K562 (cell line): Measurements from ENCODE around the gene NUDT15. TPM values are rescaled to one million over a fixed set of nuclear protein-coding genes. Genes with fewer than 3 reads are reported as not detected.

ENCODE experiments used
- ARID1B ChIP-seq: fragments of 450-650 bp; IDR thresholded peaks from 2 replicates; pipeline ENCODE4 v1.6.1; 2016; ENCODE audit warnings: antibody characterized with exemption, mild to moderate bottlenecking, inconsistent platforms
- CHCHD3 ChIP-seq: fragments of 250-450 bp; sonication (Bioruptor Pico); IDR thresholded peaks from 2 replicates; pipeline ENCODE4 v2.1.2; 2022; ENCODE audit warnings: mild to moderate bottlenecking
- CHD1 ChIP-seq: fragments of 200-600 bp; sonication (generic); IDR thresholded peaks from one replicate; pipeline ENCODE4 v1.6.1; 2012; ENCODE audit warnings: mild to moderate bottlenecking, moderate library complexity, low read length, inconsistent platforms
- ESRRB ChIP-seq: fragments of 250-450 bp; sonication (Bioruptor Pico); IDR thresholded peaks from 2 replicates; pipeline ENCODE4 v1.5.0; 2020; ENCODE audit warnings: mild to moderate bottlenecking, moderate library complexity, borderline replicate concordance
- FOS ChIP-seq: IDR thresholded peaks from 3 replicates; pipeline ENCODE4 v1.6.1; 2011; ENCODE audit not compliant: insufficient read length; ENCODE audit errors: extremely low read depth
- LARP7 ChIP-seq: fragments of 450-650 bp; IDR thresholded peaks from 2 replicates; pipeline ENCODE4 v1.6.1; 2016
- NCOA2 ChIP-seq, 2 experiments: fragments of 450-650 bp; IDR thresholded peaks; 2 replicates each; pipeline ENCODE4 v1.6.1; 2018; ENCODE audit warnings: mild to moderate bottlenecking in 2 of 2, moderate library complexity in 1 of 2; ENCODE audit not compliant: partially characterized antibody in 2 of 2
- NCOR1 ChIP-seq: fragments of 450-650 bp; IDR thresholded peaks from 2 replicates; pipeline ENCODE4 v1.6.1; 2016; ENCODE audit warnings: mild to moderate bottlenecking, moderate library complexity
- SPI1 ChIP-seq: IDR thresholded peaks from 2 replicates; pipeline ENCODE4 v1.6.1; 2011; ENCODE audit warnings: low read depth, low read length, control low read depth, borderline replicate concordance
- TRIM28 ChIP-seq: fragments of 450-650 bp; IDR thresholded peaks from 2 replicates; pipeline ENCODE4 v1.6.1; 2017
- ZC3H4 ChIP-seq: sonication (generic); formaldehyde crosslinking; IDR thresholded peaks from 2 replicates; pipeline ENCODE4 v1.9.0; 2021; ENCODE audit warnings: missing genetic modification reagents, borderline replicate concordance
- ZNF197 ChIP-seq: fragments of 200-800 bp; sonication (Bioruptor generic); IDR thresholded peaks from 2 replicates; pipeline ENCODE4 v1.6.1; 2016; ENCODE audit warnings: low read depth, missing genetic modification characterization, missing compliant biosample characterization
- ZNF24 ChIP-seq: fragments of 450-650 bp; IDR thresholded peaks from 2 replicates; pipeline ENCODE4 v1.6.1; 2016
- polyA plus RNA-seq, 8 experiments: library from polyadenylated mRNA; depleted of rRNA in 4 of 8; stranded (reverse) in 5 of 8; unstranded in 3 of 8; fragments of >200 nt; fragmentation: Nextera tagmentation in 2 of 8; fragmentation: Illumina TruSeq in 1 of 8; extraction: Ambion mirVana in 2 of 8; extraction: Trizol in 1 of 8; gene quantifications; 2 replicates each; pipeline versions ENCODE4 v1.2.1 to v1.2.3, GENCODE V29; 2011 to 2014; ENCODE audit warnings: inconsistent platforms in 1 of 8, missing spikeins in 1 of 8
- total RNA-seq, 7 experiments: library from RNA; depleted of rRNA in 6 of 7; stranded (reverse); fragments of >200 nt in 6 of 7; fragmentation: Illumina TruSeq in 2 of 7; extraction: Trizol in 2 of 7; gene quantifications; 2 replicates each; pipeline versions ENCODE4 v1.2.1 to v1.2.3, GENCODE V29; 2011 to 2021; ENCODE audit warnings: low replicate concordance in 1 of 7
- TF ChIP-seq, protein P1 (sequence below): fragments of 250-450 bp; sonication (Bioruptor Pico); IDR thresholded peaks from 2 replicates; pipeline ENCODE4 v1.4.0; 2020; ENCODE audit warnings: mild to moderate bottlenecking
- TF ChIP-seq, protein P2 (sequence below): fragments of 200-600 bp; sonication (generic); IDR thresholded peaks from one replicate; pipeline ENCODE4 v1.6.1; 2012; ENCODE audit warnings: mild to moderate bottlenecking, low read depth, low read length, inconsistent platforms

Gene NUDT15
- total and polyA plus RNA-seq, 9 of the 15 experiments (the other 6 are each of a cell fraction or from before 2014, with no cell fraction given) = 14.2 to 26.9 (median 21.6) TPM

DNA sequence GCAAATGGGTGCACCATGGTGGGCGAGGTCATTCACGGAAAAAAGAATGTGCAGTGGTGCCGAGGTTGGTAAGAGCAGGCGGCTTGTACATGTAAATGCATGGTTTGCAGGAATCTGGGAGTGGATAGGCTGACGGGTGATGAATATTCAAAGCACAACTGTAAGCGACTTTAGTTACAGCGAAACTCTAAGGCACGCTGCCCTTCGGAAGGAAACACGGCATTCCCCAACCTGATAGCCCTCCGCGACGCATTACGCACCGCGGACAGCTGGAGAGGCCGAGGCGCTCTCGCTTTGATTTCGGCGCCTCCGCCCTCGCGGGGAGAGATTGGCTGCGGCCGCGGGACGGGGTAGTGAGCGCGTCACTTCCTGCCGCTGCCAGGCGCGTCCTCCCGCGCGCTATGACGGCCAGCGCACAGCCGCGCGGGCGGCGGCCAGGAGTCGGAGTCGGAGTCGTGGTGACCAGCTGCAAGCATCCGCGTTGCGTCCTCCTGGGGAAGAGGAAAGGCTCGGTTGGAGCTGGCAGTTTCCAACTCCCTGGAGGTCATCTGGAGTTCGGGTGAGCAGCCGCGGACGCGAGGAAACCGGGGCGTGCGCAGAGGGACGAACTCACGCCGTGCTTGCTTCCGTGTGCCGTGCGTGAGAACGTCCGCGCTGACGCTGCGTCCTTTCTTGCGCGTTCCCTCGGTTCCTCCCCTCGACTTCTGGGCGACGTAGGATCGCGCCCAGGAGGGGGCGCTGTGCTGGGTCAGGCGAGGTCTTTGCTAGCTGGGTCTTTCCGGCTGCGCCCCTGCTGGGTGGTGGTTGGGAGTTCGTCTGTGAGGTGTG lies at the start of gene NUDT15 (continued):
- TF ChIP-seq ZC3H4 (no peak), ESRRB (no peak), ZNF197 (CRISPR knock-in tag) (no peak), ZNF24 (peak; percentile 61; the same call in 1 of the 2 replicates), SPI1 (peak; percentile 51; the same call in 1 of the 2 replicates), NCOA2 (IDR thresholded peaks at IDR 0.05; ENCODE audit: partially characterized antibody in 2 of 2) (no peak), CHD1 (no peak), LARP7 (no peak), FOS (no peak), ARID1B (no peak; the same call in 1 of the 2 replicates), CHCHD3 (no peak), NCOR1 (peak; percentile 50; the same call in 1 of the 2 replicates), TRIM28 (no peak)
- TF ChIP-seq, protein P1, sequence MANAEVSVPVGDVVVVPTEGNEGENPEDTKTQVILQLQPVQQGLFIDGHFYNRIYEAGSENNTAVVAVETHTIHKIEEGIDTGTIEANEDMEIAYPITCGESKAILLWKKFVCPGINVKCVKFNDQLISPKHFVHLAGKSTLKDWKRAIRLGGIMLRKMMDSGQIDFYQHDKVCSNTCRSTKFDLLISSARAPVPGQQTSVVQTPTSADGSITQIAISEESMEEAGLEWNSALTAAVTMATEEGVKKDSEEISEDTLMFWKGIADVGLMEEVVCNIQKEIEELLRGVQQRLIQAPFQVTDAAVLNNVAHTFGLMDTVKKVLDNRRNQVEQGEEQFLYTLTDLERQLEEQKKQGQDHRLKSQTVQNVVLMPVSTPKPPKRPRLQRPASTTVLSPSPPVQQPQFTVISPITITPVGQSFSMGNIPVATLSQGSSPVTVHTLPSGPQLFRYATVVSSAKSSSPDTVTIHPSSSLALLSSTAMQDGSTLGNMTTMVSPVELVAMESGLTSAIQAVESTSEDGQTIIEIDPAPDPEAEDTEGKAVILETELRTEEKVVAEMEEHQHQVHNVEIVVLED (CRISPR knock-in tag) = peak; percentile 97
- TF ChIP-seq, protein P2, sequence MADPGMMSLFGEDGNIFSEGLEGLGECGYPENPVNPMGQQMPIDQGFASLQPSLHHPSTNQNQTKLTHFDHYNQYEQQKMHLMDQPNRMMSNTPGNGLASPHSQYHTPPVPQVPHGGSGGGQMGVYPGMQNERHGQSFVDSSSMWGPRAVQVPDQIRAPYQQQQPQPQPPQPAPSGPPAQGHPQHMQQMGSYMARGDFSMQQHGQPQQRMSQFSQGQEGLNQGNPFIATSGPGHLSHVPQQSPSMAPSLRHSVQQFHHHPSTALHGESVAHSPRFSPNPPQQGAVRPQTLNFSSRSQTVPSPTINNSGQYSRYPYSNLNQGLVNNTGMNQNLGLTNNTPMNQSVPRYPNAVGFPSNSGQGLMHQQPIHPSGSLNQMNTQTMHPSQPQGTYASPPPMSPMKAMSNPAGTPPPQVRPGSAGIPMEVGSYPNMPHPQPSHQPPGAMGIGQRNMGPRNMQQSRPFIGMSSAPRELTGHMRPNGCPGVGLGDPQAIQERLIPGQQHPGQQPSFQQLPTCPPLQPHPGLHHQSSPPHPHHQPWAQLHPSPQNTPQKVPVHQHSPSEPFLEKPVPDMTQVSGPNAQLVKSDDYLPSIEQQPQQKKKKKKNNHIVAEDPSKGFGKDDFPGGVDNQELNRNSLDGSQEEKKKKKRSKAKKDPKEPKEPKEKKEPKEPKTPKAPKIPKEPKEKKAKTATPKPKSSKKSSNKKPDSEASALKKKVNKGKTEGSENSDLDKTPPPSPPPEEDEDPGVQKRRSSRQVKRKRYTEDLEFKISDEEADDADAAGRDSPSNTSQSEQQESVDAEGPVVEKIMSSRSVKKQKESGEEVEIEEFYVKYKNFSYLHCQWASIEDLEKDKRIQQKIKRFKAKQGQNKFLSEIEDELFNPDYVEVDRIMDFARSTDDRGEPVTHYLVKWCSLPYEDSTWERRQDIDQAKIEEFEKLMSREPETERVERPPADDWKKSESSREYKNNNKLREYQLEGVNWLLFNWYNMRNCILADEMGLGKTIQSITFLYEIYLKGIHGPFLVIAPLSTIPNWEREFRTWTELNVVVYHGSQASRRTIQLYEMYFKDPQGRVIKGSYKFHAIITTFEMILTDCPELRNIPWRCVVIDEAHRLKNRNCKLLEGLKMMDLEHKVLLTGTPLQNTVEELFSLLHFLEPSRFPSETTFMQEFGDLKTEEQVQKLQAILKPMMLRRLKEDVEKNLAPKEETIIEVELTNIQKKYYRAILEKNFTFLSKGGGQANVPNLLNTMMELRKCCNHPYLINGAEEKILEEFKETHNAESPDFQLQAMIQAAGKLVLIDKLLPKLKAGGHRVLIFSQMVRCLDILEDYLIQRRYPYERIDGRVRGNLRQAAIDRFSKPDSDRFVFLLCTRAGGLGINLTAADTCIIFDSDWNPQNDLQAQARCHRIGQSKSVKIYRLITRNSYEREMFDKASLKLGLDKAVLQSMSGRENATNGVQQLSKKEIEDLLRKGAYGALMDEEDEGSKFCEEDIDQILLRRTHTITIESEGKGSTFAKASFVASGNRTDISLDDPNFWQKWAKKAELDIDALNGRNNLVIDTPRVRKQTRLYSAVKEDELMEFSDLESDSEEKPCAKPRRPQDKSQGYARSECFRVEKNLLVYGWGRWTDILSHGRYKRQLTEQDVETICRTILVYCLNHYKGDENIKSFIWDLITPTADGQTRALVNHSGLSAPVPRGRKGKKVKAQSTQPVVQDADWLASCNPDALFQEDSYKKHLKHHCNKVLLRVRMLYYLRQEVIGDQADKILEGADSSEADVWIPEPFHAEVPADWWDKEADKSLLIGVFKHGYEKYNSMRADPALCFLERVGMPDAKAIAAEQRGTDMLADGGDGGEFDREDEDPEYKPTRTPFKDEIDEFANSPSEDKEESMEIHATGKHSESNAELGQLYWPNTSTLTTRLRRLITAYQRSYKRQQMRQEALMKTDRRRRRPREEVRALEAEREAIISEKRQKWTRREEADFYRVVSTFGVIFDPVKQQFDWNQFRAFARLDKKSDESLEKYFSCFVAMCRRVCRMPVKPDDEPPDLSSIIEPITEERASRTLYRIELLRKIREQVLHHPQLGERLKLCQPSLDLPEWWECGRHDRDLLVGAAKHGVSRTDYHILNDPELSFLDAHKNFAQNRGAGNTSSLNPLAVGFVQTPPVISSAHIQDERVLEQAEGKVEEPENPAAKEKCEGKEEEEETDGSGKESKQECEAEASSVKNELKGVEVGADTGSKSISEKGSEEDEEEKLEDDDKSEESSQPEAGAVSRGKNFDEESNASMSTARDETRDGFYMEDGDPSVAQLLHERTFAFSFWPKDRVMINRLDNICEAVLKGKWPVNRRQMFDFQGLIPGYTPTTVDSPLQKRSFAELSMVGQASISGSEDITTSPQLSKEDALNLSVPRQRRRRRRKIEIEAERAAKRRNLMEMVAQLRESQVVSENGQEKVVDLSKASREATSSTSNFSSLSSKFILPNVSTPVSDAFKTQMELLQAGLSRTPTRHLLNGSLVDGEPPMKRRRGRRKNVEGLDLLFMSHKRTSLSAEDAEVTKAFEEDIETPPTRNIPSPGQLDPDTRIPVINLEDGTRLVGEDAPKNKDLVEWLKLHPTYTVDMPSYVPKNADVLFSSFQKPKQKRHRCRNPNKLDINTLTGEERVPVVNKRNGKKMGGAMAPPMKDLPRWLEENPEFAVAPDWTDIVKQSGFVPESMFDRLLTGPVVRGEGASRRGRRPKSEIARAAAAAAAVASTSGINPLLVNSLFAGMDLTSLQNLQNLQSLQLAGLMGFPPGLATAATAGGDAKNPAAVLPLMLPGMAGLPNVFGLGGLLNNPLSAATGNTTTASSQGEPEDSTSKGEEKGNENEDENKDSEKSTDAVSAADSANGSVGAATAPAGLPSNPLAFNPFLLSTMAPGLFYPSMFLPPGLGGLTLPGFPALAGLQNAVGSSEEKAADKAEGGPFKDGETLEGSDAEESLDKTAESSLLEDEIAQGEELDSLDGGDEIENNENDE = no peak
